ENCODE results near the gene RBM39.
"Not testable (repeated sequence)": the region's sequence is repeated elsewhere in the genome, so short reads cannot be mapped to it uniquely, and the experiment has no call there.

RBM39 gene

DNA sequence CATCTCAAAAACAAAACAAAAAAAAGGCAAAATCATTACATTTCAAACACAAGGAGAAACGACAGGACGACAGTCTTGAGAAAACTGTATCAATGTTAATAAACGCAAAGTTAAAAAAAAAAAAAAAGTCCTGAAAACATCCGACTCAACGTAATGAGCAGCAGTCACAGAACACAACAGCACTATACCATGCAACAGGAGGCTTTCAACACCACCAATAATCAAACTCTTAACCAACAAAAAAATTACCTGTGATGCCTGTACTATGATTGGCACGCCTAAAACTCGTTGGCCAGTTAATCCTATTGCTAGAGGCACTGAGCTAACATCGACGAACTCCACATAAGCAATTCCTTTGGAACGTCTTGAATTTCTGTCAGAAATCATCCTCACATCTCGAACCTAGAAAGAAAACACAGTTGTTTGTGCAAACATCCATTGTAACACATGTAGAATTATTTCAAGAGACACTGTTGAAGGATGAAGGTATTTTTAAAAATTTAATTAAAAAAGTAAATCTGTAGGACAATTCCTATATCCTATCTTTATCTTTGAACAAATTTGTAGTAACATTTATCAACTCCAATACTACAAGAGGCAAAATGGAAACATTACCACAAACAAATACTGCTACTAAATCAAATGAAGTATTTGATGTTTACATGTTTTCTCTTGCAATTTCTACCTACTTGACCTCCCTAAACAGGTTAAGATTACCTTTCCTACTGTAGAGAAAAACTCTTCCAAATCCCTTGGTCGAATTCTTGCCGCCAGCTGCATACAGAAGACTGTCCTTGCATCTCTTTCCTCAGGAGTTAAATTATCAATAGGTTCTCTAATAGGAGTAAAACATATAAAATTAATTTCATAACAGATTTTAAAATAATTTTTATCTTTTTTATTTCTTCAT lies 17.5 kb downstream of the RBM39 start:
- no peak for DNase-seq

DNA sequence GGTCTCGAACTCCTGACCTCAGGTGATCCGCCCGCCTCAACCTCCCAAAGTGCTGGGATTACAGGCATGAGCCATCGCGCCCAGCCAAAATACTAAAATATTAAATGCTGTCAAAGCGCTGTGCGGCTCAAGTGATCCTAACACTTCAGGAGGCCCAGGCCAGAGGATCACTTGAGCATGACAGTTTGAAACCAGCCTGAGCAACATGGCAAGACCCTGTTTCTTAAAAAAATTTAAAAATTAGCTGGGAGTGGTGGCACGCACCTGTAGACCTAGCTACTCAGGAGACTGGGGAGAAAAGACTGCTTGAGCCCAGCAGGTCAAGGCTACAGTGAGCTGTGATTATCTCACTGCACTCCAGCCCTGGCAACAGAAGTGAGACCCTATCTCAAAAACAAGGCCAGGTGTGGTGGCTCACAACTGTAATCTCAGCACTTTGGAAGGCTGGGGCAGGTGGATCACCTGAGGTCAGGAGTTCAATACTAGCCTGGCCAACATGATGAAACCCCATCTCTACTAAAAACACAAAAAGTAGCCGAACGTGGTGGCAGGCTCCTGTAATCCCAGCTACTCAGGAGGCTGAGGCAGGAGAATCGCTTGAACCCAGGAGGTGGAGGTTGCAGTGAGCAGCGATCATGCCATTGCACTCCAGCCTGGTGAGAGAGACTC lies 18.3 kb downstream of the RBM39 start:
- not testable (repeated sequence) for DNase-seq

- DNase-seq, result not testable (repeated sequence)
Observed at GRCh38 chr20:35723275-35723639, 18.8 kb downstream of the RBM39 start.

DNA sequence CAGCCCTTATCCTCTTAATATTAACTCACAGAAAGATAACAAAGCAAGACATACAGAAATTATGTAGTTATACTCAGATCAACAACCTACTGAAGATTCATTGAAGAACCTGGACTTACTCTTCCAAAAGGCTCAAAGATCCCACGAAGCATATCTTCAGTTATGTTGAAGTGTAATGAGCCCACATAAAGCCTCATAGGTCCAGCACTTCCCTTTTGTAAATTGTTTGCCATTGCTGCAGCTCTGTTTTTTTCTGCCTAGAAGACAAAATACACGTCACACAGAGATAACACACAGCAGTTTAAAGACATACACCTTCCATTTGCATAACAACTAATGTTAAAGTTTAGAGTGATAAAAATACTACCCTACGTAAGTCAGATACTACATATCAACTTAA lies 20.4 kb downstream of the RBM39 start:
- no peak for DNase-seq

- no peak for DNase-seq
Observed at GRCh38 chr20:35721219-35721618, 20.8 kb downstream of the RBM39 start.

GRCh38 chr20:35720165-35721123 lies 21.6 kb downstream of the RBM39 start:
- no peak for DNase-seq

GRCh38 chr20:35719717-35720116 lies 22.3 kb downstream of the RBM39 start:
- DNase-seq, result no peak

- DNase-seq, result no peak
Observed at GRCh38 chr20:35718972-35719635, 23.0 kb downstream of the RBM39 start.

- DNase-seq, result not testable (repeated sequence)
Observed at GRCh38 chr20:35718321-35718720, 23.7 kb downstream of the RBM39 start.

DNA sequence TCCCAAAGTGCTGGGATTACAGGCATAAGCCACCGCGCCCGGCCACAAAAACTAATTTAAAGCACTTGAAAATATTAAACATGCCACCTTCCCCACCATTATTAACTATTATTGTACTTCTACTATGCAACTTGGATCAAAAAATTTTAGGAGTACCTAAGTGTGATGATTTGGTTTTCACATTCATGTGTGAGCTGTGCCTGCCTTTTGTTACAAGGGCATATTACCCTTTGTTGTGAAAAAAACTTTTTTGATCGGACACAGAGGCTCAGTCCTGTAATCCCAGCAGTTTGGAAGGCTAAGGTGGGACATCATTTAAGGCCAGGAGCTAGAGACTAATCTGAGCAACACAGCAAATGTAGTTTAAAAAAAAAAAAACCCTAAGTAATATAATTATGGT lies 25.7 kb downstream of the RBM39 start:
- no peak for DNase-seq

DNA sequence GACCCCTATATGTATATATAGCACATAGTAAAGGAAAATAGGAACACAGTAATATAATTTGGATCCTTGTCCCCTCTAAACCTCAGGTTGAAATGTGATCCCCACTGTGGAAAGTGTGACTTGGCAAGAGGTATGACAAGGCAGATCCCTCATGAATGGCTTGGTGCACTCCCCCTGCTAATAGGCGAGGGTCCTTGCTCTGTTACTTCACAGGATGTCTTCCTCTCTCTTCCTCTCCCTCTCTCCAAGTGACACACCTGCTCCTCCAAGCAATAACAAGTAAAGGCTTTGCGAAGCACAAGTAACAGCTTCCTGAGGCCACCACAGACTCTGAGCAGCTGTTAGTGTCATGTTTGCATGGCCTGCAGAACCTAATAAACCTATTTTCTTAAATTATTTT lies 26.4 kb downstream of the RBM39 start:
- no peak for DNase-seq

DNA sequence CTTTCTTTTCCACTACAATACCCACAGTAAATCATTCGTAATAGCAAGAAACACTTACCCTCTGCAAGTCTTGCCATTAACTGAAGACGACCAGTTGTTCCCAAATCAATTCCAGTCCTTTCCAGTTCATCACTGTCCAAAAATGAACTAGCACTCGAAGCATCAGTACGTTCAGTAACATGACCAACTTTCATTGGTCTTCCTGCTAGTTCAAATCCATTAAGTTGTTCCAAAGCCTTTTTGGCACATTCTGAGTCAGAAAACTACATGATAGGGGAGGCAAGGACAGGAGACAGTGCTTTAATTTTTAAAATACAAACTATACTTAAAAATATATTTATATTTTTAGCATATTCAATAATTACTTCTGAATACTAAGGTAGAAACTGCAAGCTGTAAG lies 27.9 kb downstream of the RBM39 start:
- DNase-seq, result no peak

DNA sequence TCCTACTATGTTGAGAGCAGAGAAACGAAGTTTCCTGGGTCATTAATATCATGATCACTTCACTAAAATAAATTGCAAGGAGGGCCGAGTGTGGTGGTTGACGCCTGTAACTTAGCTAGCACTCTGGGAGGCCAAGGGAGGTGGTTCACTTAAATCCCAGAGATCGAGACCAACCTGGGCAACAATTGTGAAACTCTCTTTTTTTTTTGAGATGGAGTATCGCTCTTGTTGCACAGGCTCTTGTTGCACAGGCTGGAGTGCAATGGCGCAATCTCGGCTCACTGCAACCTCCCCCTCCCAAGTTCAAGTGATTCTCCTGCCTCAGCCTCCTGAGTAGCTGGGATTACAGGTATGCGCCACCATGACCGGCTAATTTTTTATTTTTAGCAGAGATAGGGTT lies 28.9 kb downstream of the RBM39 start:
- DNase-seq, result not testable (repeated sequence)

- DNase-seq, result no peak
Observed at GRCh38 chr20:35711588-35712209, 30.4 kb downstream of the RBM39 start.

DNA sequence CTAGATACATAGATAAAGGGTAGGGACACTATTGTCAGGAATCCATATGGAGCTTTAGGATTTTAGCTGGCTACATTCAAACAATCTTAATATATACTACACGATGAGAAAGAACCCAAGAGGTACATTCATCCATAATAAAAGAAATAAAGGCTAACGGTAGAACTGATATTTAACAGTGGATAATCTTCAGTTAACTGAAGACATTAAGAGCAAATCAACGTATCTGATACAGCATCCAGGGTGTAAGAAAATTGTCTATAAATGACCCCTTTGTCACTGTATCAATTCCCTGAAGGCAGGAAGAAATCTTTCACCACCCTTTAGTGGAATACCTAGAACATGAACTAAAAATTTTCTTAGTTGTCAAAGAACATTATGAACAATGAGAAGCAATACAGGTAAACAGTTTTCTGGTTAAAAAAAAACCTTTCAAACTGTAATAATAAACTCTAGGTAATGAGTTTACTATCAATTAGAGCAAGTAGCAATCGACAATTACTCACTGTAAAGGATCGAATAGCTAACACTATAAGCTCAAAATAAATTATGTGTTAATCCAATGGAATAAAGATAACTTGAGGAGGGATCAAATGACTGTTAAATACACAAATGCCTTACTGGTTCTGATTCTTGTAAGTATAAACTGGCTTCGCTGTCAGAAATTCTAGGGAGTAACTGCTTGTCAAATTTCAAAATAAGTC lies 31.0 kb downstream of the RBM39 start:
- DNase-seq, result no peak

DNA sequence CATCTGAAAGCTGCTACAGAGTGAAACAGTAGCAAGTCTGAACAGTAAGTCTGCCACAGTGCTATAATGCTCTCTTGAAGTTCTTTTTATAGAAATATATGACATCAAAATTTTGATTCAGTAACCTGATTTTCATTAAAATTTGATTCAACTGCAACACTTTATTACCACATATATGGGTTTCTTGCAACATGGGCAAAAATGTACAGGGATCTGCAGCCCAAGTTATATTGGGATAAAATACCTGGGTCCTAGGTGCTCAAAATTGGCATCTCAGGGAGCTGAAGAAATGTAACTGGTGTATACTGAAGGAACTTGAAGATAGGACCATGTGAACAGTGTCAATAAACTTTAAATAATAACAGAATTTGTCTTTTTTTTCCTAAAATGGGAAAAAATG lies 32.0 kb downstream of the RBM39 start:
- no peak for DNase-seq

DNA sequence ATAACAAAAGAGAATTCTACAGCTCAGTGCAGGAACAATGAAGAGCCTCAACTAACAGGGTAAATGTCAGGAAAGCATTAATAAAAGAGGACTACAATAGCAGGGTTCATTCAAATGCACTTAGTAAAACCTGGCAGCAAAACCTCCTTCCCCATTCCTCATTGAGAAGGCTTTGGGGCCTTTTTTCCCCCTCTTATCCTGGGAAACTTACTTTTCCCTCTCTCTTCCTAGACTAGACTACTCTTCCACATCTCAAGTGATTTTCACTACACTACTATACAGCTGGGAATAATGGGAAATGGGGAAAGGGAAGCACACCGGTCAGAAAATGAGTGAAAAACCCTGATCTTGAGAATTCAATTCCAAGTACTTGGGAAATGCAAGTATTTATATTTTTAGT lies 32.8 kb downstream of the RBM39 start:
- DNase-seq, result no peak

- no peak for DNase-seq
Observed at GRCh38 chr20:35708502-35708901, 33.6 kb downstream of the RBM39 start.

- not testable (repeated sequence) for DNase-seq
Observed at GRCh38 chr20:35706591-35707529, 35.2 kb downstream of the RBM39 start.

GRCh38 chr20:35705894-35706293 lies 36.2 kb downstream of the RBM39 start:
- DNase-seq, result not testable (repeated sequence)
